ENCODE measurements around the gene PRELID3B.
A peak's percentile ranks its signal among the peaks of the same experiment; 100 is the strongest.

PRELID3B gene

DNA sequence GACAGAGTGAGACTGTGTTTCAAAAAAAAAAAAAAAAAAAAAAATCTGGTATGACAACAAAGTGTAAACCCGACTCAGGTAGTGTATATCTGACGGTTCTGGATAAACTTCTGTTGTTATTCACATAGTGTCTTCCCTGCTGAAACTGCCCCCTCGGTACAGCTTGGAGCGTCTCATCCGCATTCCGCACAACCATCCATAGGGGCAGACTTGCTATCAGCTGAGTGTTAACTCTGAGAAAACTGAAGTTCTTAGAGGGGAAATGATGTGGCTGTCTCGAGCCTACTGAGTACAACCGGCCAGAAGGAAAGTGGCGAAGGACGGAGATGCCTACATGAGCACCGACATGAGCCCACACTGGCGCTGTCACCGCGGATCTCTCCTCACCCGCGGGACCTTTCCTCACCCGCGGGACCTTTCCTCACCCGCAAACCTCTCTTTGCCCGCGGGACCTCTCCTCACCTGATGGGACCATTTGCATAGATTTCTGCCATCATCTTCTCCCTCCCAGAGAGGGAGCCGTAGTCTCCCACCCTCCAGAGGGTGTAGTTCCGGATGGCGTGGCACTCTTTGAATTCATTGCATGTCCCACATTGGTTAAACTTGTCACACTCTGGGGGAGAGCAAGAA is 45.3 kb downstream of the PRELID3B start:
- DNase-seq (ENCODE audit: low read depth) = no peak
- H3K4me3 ChIP-seq (ENCODE audit: low read depth, low read length) = no peak overlapping the region
- TF ChIP-seq, protein P1, sequence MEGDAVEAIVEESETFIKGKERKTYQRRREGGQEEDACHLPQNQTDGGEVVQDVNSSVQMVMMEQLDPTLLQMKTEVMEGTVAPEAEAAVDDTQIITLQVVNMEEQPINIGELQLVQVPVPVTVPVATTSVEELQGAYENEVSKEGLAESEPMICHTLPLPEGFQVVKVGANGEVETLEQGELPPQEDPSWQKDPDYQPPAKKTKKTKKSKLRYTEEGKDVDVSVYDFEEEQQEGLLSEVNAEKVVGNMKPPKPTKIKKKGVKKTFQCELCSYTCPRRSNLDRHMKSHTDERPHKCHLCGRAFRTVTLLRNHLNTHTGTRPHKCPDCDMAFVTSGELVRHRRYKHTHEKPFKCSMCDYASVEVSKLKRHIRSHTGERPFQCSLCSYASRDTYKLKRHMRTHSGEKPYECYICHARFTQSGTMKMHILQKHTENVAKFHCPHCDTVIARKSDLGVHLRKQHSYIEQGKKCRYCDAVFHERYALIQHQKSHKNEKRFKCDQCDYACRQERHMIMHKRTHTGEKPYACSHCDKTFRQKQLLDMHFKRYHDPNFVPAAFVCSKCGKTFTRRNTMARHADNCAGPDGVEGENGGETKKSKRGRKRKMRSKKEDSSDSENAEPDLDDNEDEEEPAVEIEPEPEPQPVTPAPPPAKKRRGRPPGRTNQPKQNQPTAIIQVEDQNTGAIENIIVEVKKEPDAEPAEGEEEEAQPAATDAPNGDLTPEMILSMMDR (IDR thresholded peaks at IDR 0.05; ENCODE audit: insufficient read depth, low read depth, low read length, missing control alignments) = no peak

GRCh38 chr20:58996226-58996611 is 46.4 kb downstream of the PRELID3B start:
- no peak overlapping the region for H3K4me3 ChIP-seq (ENCODE audit: low read depth, low read length)
- no peak for DNase-seq (ENCODE audit: low read depth)
- TF ChIP-seq, protein P1 (IDR thresholded peaks at IDR 0.05; ENCODE audit: insufficient read depth, low read depth, low read length, missing control alignments) = no peak

GRCh38 chr20:58995461-58996225 is 46.9 kb downstream of the PRELID3B start:
- TF ChIP-seq, protein P1 (IDR thresholded peaks at IDR 0.05; ENCODE audit: insufficient read depth, low read depth, low read length, missing control alignments) = no peak
- H3K4me3 ChIP-seq (ENCODE audit: low read depth, low read length) = no peak overlapping the region
- DNase-seq (ENCODE audit: low read depth) = no peak

DNA sequence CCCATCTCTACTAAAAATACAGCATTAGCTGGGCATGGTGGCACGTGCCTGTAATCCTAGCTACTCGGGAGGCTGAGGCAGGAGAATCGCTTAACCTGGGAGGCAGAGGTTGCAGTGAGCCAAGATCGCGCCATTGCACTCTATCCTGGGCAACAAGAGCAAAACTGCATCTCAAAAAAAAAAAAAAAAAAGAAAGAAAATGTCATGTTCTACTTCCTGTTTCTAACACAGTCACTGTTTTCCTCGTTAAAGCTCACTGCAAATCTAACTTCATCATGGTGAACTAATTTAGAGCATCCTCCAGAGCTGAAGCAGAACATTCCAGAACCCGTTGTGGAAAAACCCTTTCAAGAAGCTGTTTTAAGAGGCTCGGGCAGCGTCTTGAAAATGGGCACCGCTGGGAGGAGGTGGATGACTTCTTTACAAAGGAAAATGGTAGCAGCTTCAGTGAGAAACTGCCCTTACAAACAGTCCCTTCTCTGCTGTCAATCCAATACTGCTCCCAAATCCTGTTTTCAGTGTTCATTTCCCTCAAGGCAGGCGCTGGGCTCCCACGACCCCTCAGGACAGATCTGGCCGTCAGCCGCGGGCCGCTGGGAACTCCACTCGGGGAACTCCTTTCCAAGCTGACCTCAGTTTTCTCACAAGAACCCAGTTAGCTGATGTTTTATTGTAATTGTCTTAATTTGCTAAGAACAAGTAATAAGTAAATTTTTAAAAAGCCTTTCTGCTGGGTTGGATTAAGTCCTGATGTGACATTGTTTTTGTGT is 48.0 kb downstream of the PRELID3B start:
- H3K4me3 ChIP-seq (ENCODE audit: low read depth, low read length) = no peak overlapping the region
- TF ChIP-seq, protein P1 (IDR thresholded peaks at IDR 0.05; ENCODE audit: insufficient read depth, low read depth, low read length, missing control alignments) = no peak
- no peak for DNase-seq (ENCODE audit: low read depth)

DNA sequence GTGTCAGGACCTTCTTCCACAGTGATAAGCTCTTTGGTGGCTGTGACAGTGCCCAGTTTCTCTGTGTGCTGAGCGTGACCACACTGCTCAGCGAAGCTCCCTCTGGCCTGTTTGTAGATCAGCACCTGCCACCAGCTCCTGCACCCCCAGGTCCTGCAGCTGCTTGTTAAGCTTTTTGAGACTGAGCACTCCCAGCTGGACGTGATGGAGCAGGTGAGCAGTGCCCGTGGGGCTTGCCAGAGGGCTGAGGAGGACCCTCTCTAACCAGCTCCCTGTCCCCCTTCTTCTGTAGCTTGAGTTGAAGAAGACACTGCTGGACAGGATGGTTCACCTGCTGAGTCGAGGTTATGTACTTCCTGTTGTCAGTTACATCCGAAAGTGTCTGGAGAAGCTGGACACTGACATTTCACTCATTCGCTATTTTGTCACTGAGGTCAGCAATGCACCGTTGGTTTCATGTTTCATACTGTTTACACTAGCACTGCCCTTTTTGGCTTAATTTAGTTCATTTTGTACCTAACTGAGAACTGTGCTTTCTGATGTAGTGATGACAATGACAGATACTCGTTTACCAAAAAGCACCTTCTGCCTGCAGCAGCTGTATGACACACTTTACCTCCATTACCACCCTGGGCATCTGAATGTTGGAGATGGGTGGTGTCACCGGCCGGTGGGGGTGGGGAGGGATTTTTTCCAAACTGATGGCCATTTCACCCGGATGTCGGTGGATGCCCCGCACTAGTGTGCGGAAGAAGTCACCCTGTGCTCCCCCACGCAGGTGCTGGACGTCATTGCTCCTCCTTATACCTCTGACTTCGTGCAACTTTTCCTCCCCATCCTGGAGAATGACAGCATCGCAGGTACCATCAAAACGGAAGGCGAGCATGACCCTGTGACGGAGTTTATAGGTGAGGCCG is 49.0 kb downstream of the PRELID3B start:
- TF ChIP-seq, protein P1 (IDR thresholded peaks at IDR 0.05; ENCODE audit: insufficient read depth, low read depth, low read length, missing control alignments) = no peak
- no peak overlapping the region for H3K4me3 ChIP-seq (ENCODE audit: low read depth, low read length)
- DNase-seq (ENCODE audit: low read depth) = peak; percentile 58

- TF ChIP-seq, protein P1 (IDR thresholded peaks at IDR 0.05; ENCODE audit: insufficient read depth, low read depth, low read length, missing control alignments) = no peak
- H3K4me3 ChIP-seq (ENCODE audit: low read depth, low read length) = no peak overlapping the region
- no peak for DNase-seq (ENCODE audit: low read depth)
These were observed 49.7 kb downstream of the PRELID3B start for GRCh38 chr20:58992911-58993310.

Data from GM12865 (cell line).